RPMI7951 (cell line): ENCODE results near the gene TREH. TPM values are rescaled to one million over a fixed set of nuclear protein-coding genes. Genes with fewer than 3 reads are reported as not detected.
A peak's percentile ranks its signal among the peaks of the same experiment; 100 is the strongest.

Experiments used
- DNase-seq: peaks from one replicate; pipeline ENCODE4 v3.0.0-alpha.2; 2012; ENCODE audit warnings: low read depth
- total RNA-seq: library from RNA; depleted of rRNA; stranded (reverse); fragments of >200 nt; shearing (Covaris generic); gene quantifications from 2 replicates; pipeline ENCODE4 v1.2.3, GENCODE V29; 2014

The TREH gene
- total RNA-seq, 1 experiment from 2014 or later: not detected

DNA sequence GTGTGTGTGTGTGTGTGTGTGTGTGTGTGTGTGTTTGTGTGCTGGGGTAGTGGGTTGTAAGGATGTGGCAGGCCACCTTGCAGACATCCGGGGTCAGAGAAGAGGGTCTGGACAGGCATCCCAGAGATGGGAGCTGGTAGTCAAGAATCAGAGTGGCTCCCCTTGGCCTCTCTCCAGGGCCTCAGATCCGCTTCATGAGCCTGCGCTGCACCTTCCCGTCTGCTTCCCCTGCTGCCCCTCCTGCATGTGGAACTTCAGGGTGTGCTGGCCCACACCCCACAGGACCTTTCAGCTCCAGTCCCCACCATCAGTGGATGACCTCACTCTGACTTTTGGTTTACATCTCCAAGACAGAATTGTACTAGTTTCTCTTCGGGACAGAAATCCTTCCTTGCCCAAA lies 31.2 kb downstream of the TREH start:
- DNase-seq: no peak

DNA sequence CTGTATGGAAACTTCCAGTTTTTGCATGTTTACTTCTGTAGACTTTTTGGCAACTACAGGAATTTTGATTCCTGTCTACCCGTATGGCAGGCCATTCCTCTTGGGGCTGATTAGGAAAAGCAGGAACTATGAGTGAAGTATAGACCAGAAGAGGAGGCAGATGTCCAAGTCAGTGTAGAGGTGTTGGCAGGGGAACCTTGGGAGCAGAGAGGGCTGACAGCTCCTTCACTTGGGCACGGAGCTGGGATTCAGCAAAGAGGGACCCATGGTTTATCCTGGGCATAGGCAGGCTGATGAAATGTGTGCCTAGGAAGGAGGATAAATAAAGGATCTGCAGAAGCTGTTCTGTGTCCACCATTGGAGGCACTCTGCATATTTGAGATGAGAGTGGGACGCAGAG lies 33.1 kb downstream of the TREH start:
- DNase-seq: no peak

DNA sequence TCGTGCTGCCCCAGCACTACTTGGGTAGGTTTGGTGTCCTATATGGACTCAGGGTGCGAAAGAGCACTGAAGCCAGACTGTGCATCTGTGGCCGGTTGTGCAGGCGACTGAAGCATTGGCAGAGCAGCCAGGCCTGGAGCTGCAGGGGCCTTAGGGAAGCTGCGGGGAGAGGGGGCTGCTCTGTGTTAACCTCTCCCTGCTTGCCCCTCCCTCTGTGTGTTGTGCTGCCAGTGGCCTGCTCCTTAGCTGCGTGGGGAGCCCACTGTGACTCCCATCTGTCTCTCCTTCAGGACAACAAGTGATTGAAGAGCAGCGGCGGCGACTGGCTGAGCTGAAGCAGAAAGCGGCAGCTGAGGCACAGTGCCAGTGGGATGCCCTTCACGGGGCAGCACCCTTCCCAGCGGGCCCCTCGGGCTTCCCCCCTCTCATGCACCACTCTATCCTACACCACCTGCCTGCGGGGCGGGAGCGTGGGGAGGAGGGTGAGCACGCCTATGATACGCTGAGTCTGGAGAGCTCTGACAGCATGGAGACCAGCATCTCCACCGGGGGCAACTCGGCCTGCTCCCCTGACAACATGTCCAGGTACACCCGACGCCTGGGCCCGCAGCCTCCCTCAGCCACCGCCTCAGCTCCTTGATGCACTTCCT lies 34.3 kb downstream of the TREH start:
- DNase-seq: no peak

DNA sequence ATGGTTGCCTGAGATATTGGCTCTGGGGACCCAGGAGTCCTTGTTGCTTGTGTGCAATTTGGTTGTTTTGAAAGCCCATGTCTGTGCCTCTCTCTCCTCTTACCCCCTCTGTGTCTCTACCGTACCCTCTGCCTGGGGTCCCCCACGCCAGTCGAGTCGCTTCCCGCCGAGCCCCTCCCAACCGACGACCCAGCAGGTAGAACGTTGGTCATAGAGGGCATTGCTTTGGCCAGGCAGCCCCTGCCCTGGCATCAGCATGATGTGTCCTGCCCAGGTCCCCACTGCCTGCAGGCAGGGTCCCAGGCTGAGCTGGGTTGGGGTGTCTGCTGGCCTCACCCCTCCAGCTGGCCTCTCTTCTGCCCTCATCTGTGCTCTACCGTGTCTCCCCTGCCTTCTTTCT lies 35.0 kb downstream of the TREH start:
- no peak for DNase-seq

DNA sequence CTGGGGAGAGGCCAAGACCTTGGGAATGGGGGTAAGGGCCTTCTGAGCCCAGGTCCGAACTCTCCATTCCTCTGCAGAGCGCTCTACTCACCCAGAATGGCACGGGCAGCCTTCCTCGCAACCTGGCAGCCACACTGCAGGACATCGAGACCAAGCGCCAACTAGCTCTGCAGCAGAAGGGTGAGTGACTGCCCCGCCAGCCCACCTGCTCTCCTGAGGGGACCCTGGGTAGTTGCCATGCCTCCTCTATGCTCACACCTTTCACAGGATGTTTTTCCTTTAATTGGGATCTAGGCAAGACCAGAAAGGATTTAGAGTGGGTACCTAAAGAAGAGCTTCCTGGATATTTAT lies 35.5 kb downstream of the TREH start:
- DNase-seq: no peak

DNA sequence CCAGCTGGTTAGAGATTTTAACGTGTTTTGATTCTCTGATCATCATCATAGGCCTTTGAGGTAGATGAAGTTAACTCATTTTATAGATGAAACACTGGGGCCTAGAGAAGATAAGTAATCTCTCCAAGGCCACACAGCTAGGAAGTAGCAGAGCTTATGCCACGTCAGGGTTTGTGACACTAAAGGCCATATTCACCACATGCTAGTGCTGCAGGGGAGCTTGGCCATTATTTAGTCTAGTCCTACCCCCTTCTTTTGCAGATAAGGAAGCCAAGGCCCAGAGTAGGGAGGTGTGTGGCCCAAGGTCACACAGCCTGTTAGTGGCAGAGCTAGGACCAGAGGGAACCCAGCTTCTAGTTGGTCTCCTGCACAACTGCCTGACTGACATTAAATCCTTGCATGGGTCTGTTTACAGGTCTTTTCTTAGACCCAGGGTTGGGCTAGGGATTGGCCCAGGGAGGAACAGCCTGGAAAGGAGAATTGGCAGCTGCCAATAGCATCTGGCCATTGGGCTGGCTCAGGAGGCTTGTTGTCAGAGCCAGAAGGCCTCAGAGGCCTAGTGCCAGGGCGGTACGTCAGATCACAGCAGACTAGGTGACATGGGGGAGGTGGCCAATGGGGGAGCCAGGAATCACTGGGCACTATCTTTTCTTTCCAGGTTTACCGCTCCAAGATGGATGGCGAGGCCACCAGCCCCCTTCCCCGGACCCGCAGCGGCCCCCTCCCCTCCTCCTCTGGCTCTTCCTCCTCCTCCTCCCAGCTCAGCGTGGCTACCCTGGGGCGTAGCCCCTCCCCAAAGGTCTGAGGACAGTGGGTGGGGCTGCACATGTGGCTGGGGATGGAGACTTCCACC lies 36.1 kb downstream of the TREH start:
- DNase-seq: no peak

DNA sequence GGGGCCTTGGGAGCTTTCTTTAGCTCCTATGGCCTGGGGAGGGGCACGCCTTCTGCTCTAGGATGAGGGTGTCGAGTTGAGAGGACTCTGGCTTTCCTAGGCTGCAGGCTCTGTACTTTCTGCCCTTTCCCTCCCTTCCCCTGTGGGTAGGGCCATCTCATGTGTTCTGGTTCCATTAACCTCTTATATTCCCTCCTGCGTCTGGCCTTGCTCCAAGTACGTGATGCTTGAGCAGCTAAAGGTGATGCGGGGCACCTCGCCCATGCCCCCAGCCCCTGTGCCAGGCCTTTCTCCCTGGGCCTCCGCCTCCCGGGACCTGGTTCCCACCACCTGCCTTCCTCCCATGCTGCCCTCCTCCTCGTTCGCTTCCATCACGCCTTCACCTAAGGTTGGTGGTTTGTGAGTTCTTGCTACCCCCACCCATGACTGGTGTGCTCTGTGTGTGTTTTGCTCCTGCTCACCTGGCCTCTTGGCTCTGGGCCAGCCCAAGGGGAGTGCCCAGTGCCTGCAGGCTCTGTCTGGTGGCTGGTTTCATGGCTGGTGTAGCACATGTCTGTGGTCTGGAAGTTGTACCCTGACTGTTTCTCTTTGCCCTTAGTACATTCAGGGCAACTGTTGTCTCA lies 37.9 kb downstream of the TREH start:
- DNase-seq: no peak

DNA sequence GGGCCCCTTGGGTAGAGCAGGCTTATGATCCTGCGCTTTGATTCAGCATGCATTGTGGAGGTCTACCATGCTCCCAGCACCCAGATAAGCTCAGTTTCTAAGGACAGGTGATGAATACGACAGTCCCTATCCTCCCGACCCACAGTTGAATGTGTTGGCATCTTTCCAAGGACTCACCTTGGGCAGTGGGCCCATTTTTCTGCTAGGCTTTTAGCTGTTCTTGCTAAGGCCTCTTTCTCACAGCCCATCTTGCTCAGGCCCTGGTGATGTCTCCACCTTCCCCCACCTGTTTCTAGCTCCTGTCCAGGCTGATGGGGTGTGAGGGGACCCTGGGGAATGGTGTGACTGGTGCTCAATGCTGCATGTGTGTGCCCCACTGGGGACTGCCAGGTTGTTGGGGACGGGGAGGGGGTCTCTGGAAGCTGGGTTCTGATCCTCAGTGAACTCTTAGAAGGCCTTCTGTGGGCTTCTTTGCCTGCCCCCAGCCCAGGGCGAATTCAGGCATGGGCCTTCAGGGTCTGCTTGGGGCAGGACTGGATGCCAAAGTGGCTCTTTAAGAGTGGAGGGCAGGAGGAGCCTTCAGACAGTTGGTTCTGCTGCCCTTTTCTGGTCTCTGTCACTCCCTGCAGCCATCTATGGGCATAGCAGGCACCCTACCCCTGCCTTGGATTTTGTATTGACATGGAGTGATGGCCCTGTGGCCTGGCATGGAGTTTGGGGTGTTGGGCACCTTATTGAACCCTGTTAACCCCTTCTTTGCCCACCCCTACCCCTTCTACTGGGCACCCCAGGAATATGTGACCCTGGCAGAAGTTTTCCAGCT lies 38.9 kb downstream of the TREH start:
- DNase-seq: no peak

DNA sequence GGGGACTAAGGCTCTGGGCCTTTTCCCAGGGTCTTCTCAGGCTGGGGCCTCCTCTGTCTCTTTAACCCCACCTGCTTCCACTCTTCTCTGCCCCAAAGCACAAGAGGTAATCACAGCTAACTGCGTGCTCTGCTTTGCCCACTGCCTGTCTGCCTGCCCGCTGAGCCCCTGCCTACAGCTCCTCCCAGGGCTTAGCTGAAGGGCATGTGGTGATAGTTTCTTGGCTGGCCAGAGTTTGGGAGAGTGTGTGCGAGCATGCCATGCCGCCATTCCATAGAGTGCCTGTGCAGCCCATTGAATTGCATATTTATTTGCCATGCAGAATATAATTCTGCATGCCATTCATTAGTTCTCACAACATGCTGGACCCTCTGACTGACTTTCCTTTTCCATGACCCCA lies 39.6 kb downstream of the TREH start:
- DNase-seq: no peak

DNA sequence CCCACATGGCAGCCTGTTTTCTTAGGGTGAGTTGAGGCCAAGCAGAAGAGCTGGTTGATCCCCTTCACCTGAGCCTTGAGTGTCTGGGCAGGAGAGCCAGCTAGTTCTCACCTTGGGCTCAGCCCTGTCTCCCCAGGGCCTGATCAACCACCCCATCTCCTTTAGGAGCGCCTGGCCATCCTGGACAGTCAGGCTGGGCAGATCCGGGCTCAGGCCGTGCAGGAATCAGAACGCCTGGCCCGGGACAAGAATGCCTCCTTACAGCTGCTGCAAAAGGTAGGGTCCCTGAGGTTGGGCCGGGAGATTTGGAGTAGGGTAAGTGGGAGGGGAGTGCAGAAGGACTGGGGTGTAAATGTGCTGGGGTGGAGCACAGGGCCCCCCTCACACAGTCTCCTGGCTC lies 40.7 kb downstream of the TREH start:
- DNase-seq: no peak

DNA sequence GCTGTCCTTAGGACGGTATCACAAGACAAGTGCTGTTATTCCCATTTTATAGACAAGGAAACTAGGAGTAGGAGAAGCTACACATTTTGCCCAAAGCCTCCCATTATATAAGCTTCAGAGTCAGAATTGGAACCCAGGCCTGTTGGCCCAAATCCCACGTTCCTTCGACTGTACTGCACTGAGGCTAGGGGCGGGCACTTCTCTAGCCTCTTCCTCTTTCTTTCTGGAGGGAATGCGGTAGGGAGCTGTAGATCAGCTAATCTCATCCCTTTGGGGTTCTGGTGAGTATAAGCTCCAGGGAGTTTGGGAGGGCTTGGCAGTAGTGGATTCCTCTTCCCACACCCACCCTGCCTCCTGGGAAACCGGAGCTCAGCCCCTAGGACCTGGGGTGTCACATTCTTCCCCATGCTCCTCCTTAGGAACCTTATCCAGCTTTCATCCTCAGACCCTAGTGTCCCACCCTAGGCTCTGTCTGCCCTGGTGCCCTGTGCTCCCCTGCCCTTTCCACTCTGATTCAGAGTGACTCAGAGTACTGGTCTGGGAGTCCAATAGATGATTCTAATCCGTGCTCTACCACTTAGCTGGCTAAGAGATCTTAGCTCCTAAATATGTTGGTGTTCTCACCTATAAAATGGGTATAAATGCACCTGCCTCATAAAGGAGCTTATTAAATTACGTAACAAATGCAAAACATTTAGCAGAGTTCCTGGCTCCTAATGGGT lies 42.7 kb downstream of the TREH start:
- no peak for DNase-seq

DNA sequence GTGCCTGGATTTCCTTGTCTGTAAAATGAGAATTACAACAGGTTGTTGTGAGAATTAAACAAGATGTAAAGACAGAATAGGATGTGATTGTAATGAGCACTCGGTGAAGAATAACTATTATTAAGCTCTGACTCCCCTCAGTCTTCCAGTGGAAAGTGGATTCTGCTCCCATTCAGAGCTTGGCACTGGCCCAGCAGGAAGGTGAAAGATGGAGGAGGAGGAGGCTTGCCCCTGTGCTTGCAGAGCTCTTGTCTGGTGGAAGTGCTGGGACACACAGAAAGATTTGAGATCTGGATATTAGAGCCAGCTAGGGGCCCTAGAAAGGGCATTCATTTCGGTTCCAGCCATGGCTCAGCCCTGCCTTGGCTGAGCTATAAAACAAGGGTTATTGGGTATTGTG lies 43.8 kb downstream of the TREH start:
- DNase-seq: no peak

DNA sequence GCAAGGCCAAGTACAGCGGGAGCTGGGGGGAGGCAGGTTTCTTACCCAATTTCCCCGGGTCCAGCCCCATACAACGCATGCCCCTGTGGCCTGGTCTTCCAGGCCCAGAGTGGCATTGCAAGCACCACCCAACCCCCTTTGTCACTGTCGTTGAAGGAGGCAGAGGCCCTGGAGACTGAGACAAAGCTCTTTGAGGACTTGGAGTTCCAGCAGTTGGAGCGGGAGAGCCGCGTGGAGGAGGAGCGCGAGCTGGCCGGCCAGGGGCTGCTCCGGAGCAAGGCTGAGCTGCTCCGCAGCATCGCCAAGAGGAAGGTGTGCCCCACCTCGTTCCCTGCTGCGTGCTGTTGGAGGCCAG lies 44.2 kb downstream of the TREH start:
- no peak for DNase-seq

DNA sequence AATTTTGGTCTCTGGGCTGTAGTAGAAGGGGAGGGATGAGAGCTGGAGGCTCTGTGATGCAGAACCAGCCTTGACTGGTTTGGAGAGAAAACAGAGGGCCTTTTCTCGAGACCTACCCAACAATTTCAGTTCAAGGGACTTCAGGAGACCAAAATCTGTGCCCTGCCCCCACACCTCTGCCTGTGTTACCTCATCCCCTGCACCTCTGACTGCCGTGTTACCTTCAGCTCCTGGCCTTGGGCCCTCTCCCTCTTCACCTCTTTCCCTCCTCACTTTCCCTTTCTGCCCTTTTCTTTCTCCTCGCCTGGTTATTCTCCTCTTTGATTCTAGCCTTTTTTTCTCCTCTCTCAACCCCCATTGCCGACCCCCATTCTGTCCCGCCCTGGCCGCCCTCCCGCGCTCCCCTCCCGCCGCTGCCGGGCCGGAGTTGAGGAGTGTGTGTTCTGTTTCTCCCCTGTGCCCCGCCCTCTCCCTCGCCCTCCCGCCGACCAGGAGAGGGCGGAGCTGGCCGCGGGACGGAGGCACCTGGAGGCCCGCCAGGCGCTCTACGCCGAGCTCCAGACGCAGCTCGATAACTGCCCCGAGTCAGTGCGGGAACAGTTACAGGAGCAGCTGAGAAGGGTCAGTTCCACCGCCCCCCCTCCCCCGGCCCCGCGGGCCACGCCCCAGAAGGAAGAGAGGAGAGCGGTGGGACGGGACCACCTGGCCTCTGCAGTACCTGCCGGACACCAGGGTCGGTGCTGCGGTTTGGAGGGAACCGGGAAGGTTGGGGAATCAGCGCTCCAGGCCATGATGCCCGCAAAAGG lies 44.8 kb downstream of the TREH start:
- DNase-seq: no peak

DNA sequence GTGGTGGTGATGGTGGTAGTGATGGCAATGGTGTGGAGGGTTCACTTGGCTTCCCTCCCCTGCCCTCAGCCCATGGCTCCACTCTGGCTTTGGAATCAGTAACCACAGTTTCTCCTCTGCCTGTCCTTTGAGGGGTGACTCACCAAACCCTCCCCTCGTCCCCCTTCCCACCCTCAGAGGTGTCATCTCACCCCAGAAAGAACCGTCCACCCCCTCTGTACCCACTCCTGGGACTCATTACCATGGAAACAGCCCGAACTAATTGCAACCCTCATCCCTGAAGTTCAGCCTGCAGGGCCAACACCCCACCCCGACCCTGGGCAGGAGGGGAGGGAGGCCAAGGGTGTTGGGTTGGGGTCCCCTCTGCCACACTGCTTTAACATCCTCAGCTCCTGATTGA lies 45.5 kb downstream of the TREH start:
- DNase-seq: peak; percentile 15

DNA sequence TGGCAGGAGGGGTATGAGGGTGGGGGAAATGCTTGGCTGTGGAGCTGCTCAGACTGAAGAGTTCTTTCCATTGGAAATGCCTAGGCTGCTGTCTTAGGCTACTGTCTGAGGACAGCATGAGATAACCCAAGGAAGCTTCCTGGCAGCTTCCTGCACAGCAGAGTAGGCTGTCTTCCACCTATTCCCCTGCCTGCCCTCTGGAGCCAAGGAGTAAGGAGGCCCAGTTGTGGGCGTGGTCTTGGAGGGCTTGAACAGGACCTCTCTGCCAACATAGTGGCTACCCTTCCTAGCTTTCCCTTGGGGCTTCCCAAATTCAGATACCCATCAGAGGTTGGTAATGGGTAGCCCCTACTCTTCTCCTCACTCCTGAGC lies 46.1 kb downstream of the TREH start:
- no peak for DNase-seq

DNA sequence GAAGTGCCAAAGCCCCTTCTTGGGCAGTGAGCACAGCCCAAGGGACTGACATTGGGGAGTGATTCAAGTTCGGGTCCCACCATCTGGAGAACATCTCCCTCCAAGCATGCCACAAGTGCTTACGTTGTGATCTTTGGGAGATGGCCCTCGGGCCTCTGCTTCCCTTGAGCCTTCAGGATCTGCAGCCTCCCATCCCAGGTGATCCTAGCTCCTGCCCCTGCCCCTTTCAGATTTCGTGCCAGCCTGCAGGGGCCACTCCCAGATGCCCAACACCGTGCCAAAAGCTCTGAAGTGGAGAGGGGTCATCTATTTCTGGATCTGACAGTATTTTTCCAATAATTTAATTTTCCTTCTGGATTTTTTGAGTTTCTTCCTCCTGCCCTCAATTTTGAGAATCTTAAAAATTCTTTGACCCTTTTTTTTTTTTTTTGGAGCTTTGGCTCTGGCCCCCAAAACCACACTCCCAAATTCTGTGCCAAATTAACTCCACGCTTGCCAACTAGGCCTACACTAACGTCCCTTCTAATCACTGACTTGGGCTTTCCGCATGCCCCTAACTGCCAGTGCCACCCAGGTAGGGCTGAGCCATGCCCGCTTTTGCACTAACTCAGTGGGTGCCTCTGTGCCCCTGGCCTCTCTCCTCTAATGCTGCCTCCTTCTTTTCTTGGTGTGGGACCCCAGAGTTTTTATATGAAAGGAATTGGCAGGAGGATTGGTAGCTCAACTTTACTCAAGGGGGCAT lies 46.7 kb downstream of the TREH start:
- DNase-seq: no peak

DNA sequence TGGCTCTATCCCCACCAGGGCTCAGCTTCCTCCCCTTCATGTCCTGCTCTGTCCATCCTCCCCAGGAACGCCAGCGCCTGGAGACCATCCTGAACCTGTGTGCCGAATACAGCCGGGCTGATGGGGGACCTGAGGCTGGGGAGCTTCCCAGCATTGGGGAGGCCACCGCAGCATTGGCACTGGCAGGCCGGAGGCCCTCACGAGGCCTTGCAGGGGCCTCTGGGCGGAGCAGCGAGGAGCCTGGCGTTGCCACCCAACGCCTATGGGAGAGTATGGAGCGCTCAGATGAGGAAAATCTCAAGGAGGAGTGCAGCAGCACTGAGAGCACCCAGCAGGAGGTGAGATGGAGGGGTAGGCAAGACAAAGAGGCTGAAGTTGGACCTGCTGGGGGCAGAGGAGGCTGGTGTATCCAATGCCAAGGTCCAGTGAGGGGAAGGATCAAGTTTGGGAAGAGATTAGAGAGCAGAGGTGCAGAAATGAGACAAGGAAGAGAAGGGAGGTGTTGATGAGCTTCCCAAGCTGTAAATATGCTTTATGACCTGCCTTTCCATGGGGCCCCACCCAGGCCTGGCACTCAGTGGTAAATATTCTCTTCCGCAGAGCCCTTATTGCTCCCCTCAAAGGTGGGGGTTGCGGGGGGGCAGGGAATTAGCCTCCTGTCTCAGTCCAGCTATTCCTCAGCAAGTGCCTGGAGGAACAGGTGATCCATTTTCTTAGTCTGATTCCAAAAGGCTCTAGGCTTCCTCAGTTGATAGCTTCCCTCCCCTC lies 48.1 kb downstream of the TREH start:
- DNase-seq: no peak
